Gastrocnemius medialis (tissue), 4 donors: ENCODE data around the gene OR10P1.

Experiments used
- CTCF ChIP-seq, 5 experiments: fragments of 450-650 bp in 3 of 5; fragments of 200-600 bp in 2 of 5; sonication (generic) in 2 of 5; IDR thresholded peaks in 4 of 5; conservative IDR thresholded peaks in 1 of 5; 1 replicate in 4 of 5; 2 replicates in 1 of 5; pipeline ENCODE4 v1.5.1; 2016 to 2019; ENCODE audit warnings: antibody characterized with exemption in 5 of 5, mild to moderate bottlenecking in 3 of 5, moderate library complexity in 3 of 5
- POLR2A ChIP-seq, 2 donors: fragments of 450-650 bp; IDR thresholded peaks; one replicate each; pipeline ENCODE4 v1.6.1; 2017; ENCODE audit warnings: antibody characterized with exemption in 2 of 2, mild to moderate bottlenecking in 2 of 2, moderate library complexity in 2 of 2

- TF ChIP-seq POLR2A (IDR thresholded peaks at IDR 0.05), result no peak
- peak in 2 of 5 experiments; percentile 27 to 47 for TF ChIP-seq CTCF (IDR thresholded peaks at IDR 0.05 in 4 of 5, conservative IDR thresholded peaks at IDR 0.05 in 1 of 5)
Observed at GRCh38 chr12:55659486-55660385, 23.0 kb downstream of the OR10P1 start.
